ENCODE measurements around the gene DIP2B. TPM values are rescaled to one million over a fixed set of nuclear protein-coding genes. Genes with fewer than 3 reads are reported as not detected.
A peak's percentile ranks its signal among the peaks of the same experiment; 100 is the strongest.

The DIP2B gene
- total RNA-seq, 1 experiment from 2014 or later, result 29.4 TPM

- Histone ChIP-seq H3K4me1 (replicated peaks; ENCODE audit: insufficient read depth) (peaks cover 10% of the 10 kb centered on the region; the same call in 1 of the 2 replicates), H3K9me2 (ENCODE audit: insufficient read depth) (no peaks in the 10 kb centered on the region), H4K20me1 (ENCODE audit: insufficient read depth) (no peaks in the 10 kb centered on the region; the same call in 1 of the 2 replicates), H3K4me2 (no peak overlapping the region), H3K27me3 (ENCODE audit: insufficient read depth, low read depth) (no peaks in the 10 kb centered on the region), H3K9me3 (ENCODE audit: insufficient read depth, low read depth) (no peaks in the 10 kb centered on the region), H3K4me3 (no peak overlapping the region), H3K36me3 (ENCODE audit: low read depth) (no peaks in the 10 kb centered on the region), H3K27ac (peak overlapping the region; percentile 43; the same call in 1 of the 2 replicates), H3F3A (ENCODE audit: insufficient read depth, low read depth) (peaks cover 22% of the 10 kb centered on the region), H2AFZ (no peak overlapping the region), H3K79me2 (ENCODE audit: low read depth) (peaks cover 19% of the 10 kb centered on the region)
- no TSS peak for BruUV-seq (replicated peaks)
- intact Hi-C loops (cut with micrococcal nuclease; ENCODE audit: unreplicated experiment), result no loop called here
- POLR2A ChIA-PET (ENCODE audit: unreplicated experiment), result no interaction called here
- CTCF ChIA-PET, result no interaction called here
- no peak for TF ChIP-seq CTCF (conservative IDR thresholded peaks at IDR 0.05)
- no peak for DNase-seq
Measured at GRCh38 chr12:50598321-50598862, 93.6 kb downstream of the DIP2B start.

GRCh38 chr12:50599366-50600095 is 94.7 kb downstream of the DIP2B start:
- no peaks in the 10 kb centered on the region for H3K27me3 ChIP-seq (ENCODE audit: insufficient read depth, low read depth)
- H3K4me2 ChIP-seq, result no peak overlapping the region
- no peaks in the 10 kb centered on the region for H3K9me3 ChIP-seq (ENCODE audit: insufficient read depth, low read depth)
- ChIA-PET POLR2A (ENCODE audit: unreplicated experiment) (no interaction called here), CTCF (interaction anchor here (0.5 kb wide), 1 partner anchor 859 kb away, joined by 3 read pairs; no protein-coding TSS in a partner anchor)
- no peak for TF ChIP-seq CTCF (conservative IDR thresholded peaks at IDR 0.05)
- no peak for TF ChIP-seq EZH2 (IDR thresholded peaks at IDR 0.05; ENCODE audit: low read depth)
- peaks cover 10% of the 10 kb centered on the region; the same call in 1 of the 2 replicates for H3K4me1 ChIP-seq (replicated peaks; ENCODE audit: insufficient read depth)
- peaks cover 22% of the 10 kb centered on the region for H3F3A ChIP-seq (ENCODE audit: insufficient read depth, low read depth)
- H3K27ac ChIP-seq, result no peak overlapping the region
- peaks cover 23% of the 10 kb centered on the region for H3K79me2 ChIP-seq (ENCODE audit: low read depth)
- BruUV-seq (replicated peaks), result no TSS peak
- no peak overlapping the region for H3K4me3 ChIP-seq
- DNase-seq, result no peak
- no peak overlapping the region for H2AFZ ChIP-seq
- no peaks in the 10 kb centered on the region for H3K9me2 ChIP-seq (ENCODE audit: insufficient read depth)
- intact Hi-C loops (cut with micrococcal nuclease; ENCODE audit: unreplicated experiment), result no loop called here
- H4K20me1 ChIP-seq (ENCODE audit: insufficient read depth), result no peaks in the 10 kb centered on the region; the same call in 1 of the 2 replicates
- H3K36me3 ChIP-seq (ENCODE audit: low read depth), result no peaks in the 10 kb centered on the region

GRCh38 chr12:50600364-50600763 is 95.6 kb downstream of the DIP2B start:
- Histone ChIP-seq H3K9me3 (ENCODE audit: insufficient read depth, low read depth) (no peaks in the 10 kb centered on the region), H3F3A (ENCODE audit: insufficient read depth, low read depth) (peaks cover 22% of the 10 kb centered on the region), H3K79me2 (ENCODE audit: low read depth) (peaks cover 23% of the 10 kb centered on the region), H3K4me1 (replicated peaks; ENCODE audit: insufficient read depth) (peaks cover 10% of the 10 kb centered on the region; the same call in 1 of the 2 replicates), H3K36me3 (ENCODE audit: low read depth) (no peaks in the 10 kb centered on the region), H3K27me3 (ENCODE audit: insufficient read depth, low read depth) (no peaks in the 10 kb centered on the region), H2AFZ (no peak overlapping the region), H3K4me3 (no peak overlapping the region), H3K27ac (no peak overlapping the region), H3K4me2 (no peak overlapping the region), H4K20me1 (ENCODE audit: insufficient read depth) (no peaks in the 10 kb centered on the region; the same call in 1 of the 2 replicates), H3K9me2 (ENCODE audit: insufficient read depth) (no peaks in the 10 kb centered on the region)
- ChIA-PET CTCF (interaction anchor here (0.6 kb wide), 1 partner anchor 74 kb away, joined by 4 read pairs; no protein-coding TSS in a partner anchor), POLR2A (ENCODE audit: unreplicated experiment) (interaction anchor here (0.7 kb wide), 1 partner anchor 36 kb away, joined by 3 read pairs; no protein-coding TSS in a partner anchor)
- TF ChIP-seq CTCF (conservative IDR thresholded peaks at IDR 0.05), result no peak
- no peak for TF ChIP-seq EZH2 (IDR thresholded peaks at IDR 0.05; ENCODE audit: low read depth)
- BruUV-seq (replicated peaks), result no TSS peak
- no peak for DNase-seq
- intact Hi-C loops (cut with micrococcal nuclease; ENCODE audit: unreplicated experiment), result no loop called here

Data from PC-9 (cell line).